K562 (cell line): ENCODE results near the gene NELFA. TPM values are rescaled to one million over a fixed set of nuclear protein-coding genes. Genes with fewer than 3 reads are reported as not detected.

Experiments
- ATAC-seq: fragments of 200-7000 bp; cut with Tn5 transposase; 3 replicates; pipeline ENCODE4 v1.9.1; 2020; ENCODE audit warnings: moderate library complexity
- BruUV-seq: library from RNA; stranded (reverse); fragments of 400-500 nt; replicated peaks from 2 replicates; lab custom pipeline; 2021; lab: Mats Ljungman, UMichigan
- CTCF ChIA-PET: fragments of 300-600 bp; formaldehyde crosslinking; extraction: SDS; loops from one replicate; lab custom pipeline; 2021; ENCODE audit warnings: low intra/inter-chr PET ratio; lab: Yijun Ruan, JAX
- POLR2A ChIA-PET: fragments of 300-600, 350-650 bp; sonication (Branson Sonifier 250); formaldehyde crosslinking; extraction: SDS; loops from one replicate; lab custom pipeline; 2021; ENCODE audit warnings: antibody characterized with exemption, inconsistent platforms; lab: Yijun Ruan, JAX
- DNase-seq, 4 experiments: peaks; one replicate each; pipeline versions ENCODE4 v3.0.0 to v3.0.0-alpha.2; 2011 to 2018; ENCODE audit warnings: low spot score in 3 of 4, mixed read lengths in 3 of 4; ENCODE audit errors: extremely low read depth in 1 of 4
- FAIRE-seq: peaks from 2 replicates; lab custom pipeline; 2011; peaks lifted over from hg19 to GRCh38; lab: Jason Lieb, UNC
- H2AFZ ChIP-seq: 2 replicates; pipeline ENCODE4 v1.6.0; 2011; ENCODE audit warnings: low read depth, low read length, control low read depth, inconsistent platforms
- H3K27ac ChIP-seq: fragments of 200-600 bp; 3 replicates; pipeline ENCODE4 v1.8.0; 2011; ENCODE audit warnings: low read depth, mild to moderate bottlenecking, control low read depth, inconsistent platforms, low read length, moderate library complexity, mixed read lengths; ENCODE audit errors: extremely low read depth
- H3K27me3 ChIP-seq, 2 experiments: fragments of 300-600 bp in 1 of 2; 2 replicates in 1 of 2; 3 replicates in 1 of 2; pipeline versions ENCODE4 v1.6.0 to v1.8.0; 2011; ENCODE audit warnings: inconsistent platforms in 2 of 2, low read length in 2 of 2, mild to moderate bottlenecking in 1 of 2, mixed read lengths in 1 of 2, moderate library complexity in 1 of 2; ENCODE audit not compliant: control insufficient read depth in 2 of 2, insufficient read depth in 2 of 2
- H3K36me3 ChIP-seq: fragments of 300-600 bp; 3 replicates; pipeline ENCODE4 v1.8.0; 2011; ENCODE audit warnings: mild to moderate bottlenecking, low read length, inconsistent platforms; ENCODE audit not compliant: control insufficient read depth, insufficient read depth
- H3K4me1 ChIP-seq, 2 experiments: fragments of 200-600 bp in 1 of 2; replicated peaks in 1 of 2; 2 replicates in 1 of 2; 3 replicates in 1 of 2; pipeline versions ENCODE4 v1.5.1 to v1.8.0; 2011; ENCODE audit warnings: inconsistent platforms in 2 of 2, low read length in 2 of 2, mild to moderate bottlenecking in 1 of 2, mixed read lengths in 1 of 2, moderate library complexity in 1 of 2; ENCODE audit not compliant: control insufficient read depth in 2 of 2, insufficient read depth in 2 of 2
- H3K4me2 ChIP-seq: 2 replicates; pipeline ENCODE4 v1.6.1; 2011; ENCODE audit warnings: low read length, control low read depth, inconsistent platforms, mixed read lengths; ENCODE audit not compliant: insufficient read depth
- H3K4me3 ChIP-seq: fragments of 200-600 bp; sonication (generic), shearing (Covaris generic); 2 replicates; pipeline ENCODE4 v1.5.1; 2016; ENCODE audit warnings: control low read depth, inconsistent platforms
- H3K79me2 ChIP-seq: fragments of 200-600 bp; 3 replicates; pipeline ENCODE4 v1.8.0; 2011; ENCODE audit warnings: low read length, inconsistent platforms; ENCODE audit not compliant: control insufficient read depth, insufficient read depth
- H3K9ac ChIP-seq, 2 experiments: 2 replicates each; pipeline versions ENCODE4 v1.6.0 to v1.6.1; 2011; ENCODE audit warnings: low read depth in 2 of 2, low read length in 2 of 2, control low read depth in 1 of 2, inconsistent platforms in 1 of 2, mild to moderate bottlenecking in 1 of 2, mixed read lengths in 1 of 2; ENCODE audit not compliant: insufficient read depth in 1 of 2
- H3K9me1 ChIP-seq: one replicate; pipeline ENCODE4 v1.6.0; 2011; ENCODE audit warnings: inconsistent platforms, mild to moderate bottlenecking, low read length, moderate library complexity; ENCODE audit not compliant: control insufficient read depth, insufficient read depth
- H3K9me3 ChIP-seq: replicated peaks from 2 replicates; pipeline ENCODE4 v1.5.1; 2011; ENCODE audit warnings: low read depth, low read length, inconsistent platforms; ENCODE audit not compliant: control insufficient read depth, insufficient read depth
- H4K20me1 ChIP-seq: replicated peaks from 2 replicates; pipeline ENCODE4 v1.6.1; 2011; ENCODE audit warnings: low read length, inconsistent platforms, mixed read lengths; ENCODE audit not compliant: control insufficient read depth, insufficient read depth
- ARHGAP35 ChIP-seq: fragments of 450-650 bp; IDR thresholded peaks from 2 replicates; pipeline ENCODE4 v1.6.1; 2018; ENCODE audit not compliant: partially characterized antibody
- ARNT ChIP-seq, 2 experiments: fragments of 450-650 bp; IDR thresholded peaks; 2 replicates each; pipeline ENCODE4 v1.6.1; 2016; ENCODE audit warnings: mild to moderate bottlenecking in 1 of 2
- C11orf30 ChIP-seq: fragments of 450-650 bp; IDR thresholded peaks from 2 replicates; pipeline ENCODE4 v1.6.1; 2016; ENCODE audit warnings: low read depth, mild to moderate bottlenecking
- CREBBP ChIP-seq: IDR thresholded peaks from one replicate; pipeline ENCODE4 v1.6.1; 2012; ENCODE audit warnings: low read depth, mild to moderate bottlenecking, control low read depth, inconsistent platforms, low read length
- GMEB1 ChIP-seq: fragments of 250-450 bp; sonication (Bioruptor Pico); IDR thresholded peaks from 2 replicates; pipeline ENCODE4 v1.4.0; 2020; ENCODE audit warnings: mild to moderate bottlenecking
- ILK ChIP-seq: fragments of 450-650 bp; IDR thresholded peaks from 2 replicates; pipeline ENCODE4 v1.6.1; 2016; ENCODE audit warnings: missing genetic modification characterization, low read depth, mild to moderate bottlenecking, missing compliant biosample characterization, moderate library complexity, borderline replicate concordance
- KDM1A ChIP-seq, 2 experiments: fragments of 450-650 bp; IDR thresholded peaks; 2 replicates each; pipeline ENCODE4 v1.6.1; 2016; ENCODE audit warnings: mild to moderate bottlenecking in 2 of 2
- KDM4B ChIP-seq, 2 experiments: fragments of 450-650 bp in 1 of 2; sonication (generic) in 1 of 2; IDR thresholded peaks; 2 replicates each; pipeline ENCODE4 v1.6.1; 2016 to 2017; ENCODE audit warnings: borderline replicate concordance in 2 of 2, antibody characterized with exemption in 1 of 2, low read depth in 1 of 2, mild to moderate bottlenecking in 1 of 2
- MEF2D ChIP-seq: conservative IDR thresholded peaks from 2 replicates; pipeline ENCODE4 v1.6.1; 2016; ENCODE audit warnings: low read depth, missing genetic modification characterization, missing compliant biosample characterization
- NRF1 ChIP-seq, 2 experiments: fragments of 450-650 bp; IDR thresholded peaks in 1 of 2; conservative IDR thresholded peaks in 1 of 2; 2 replicates each; pipeline ENCODE4 v1.6.1; 2014; ENCODE audit warnings: mild to moderate bottlenecking in 2 of 2
- PRPF4 ChIP-seq: fragments of 200-400 bp; formaldehyde crosslinking; IDR thresholded peaks from one replicate; pipeline ENCODE4 v1.6.1; 2017; ENCODE audit warnings: low read length, low read depth, mild to moderate bottlenecking; ENCODE audit not compliant: insufficient read depth, poor library complexity, severe bottlenecking
- PTTG1 ChIP-seq: fragments of 450-650 bp; IDR thresholded peaks from 2 replicates; pipeline ENCODE4 v1.6.1; 2016; ENCODE audit warnings: low read depth, mild to moderate bottlenecking, missing genetic modification characterization, missing compliant biosample characterization
- RFX5 ChIP-seq: IDR thresholded peaks from 2 replicates; pipeline ENCODE4 v1.6.1; 2011; ENCODE audit warnings: low read depth, mild to moderate bottlenecking, improper control_type of control experiment, low read length
- TGIF2 ChIP-seq: sonication (generic); formaldehyde crosslinking; IDR thresholded peaks from 2 replicates; pipeline ENCODE4 v1.8.1; 2022; ENCODE audit warnings: mild to moderate bottlenecking, missing genetic modification reagents, moderate library complexity
- ZBTB33 ChIP-seq: sonication (generic); formaldehyde crosslinking; IDR thresholded peaks from 2 replicates; pipeline ENCODE4 v1.8.1; 2023; ENCODE audit warnings: mild to moderate bottlenecking, missing genetic modification reagents
- ZFPM2 ChIP-seq: fragments of 250-450 bp; sonication (Bioruptor Pico); IDR thresholded peaks from 2 replicates; pipeline ENCODE4 v1.5.1; 2022; ENCODE audit warnings: mild to moderate bottlenecking
- ZSCAN29 ChIP-seq: fragments of 450-650 bp; IDR thresholded peaks from 2 replicates; pipeline ENCODE4 v1.6.1; 2017
- WGBS: fragments of 100-300 bp; shearing (Covaris generic); methylation state at CpG from one replicate; pipeline ENCODE4 v1.1.6; 2016; ENCODE audit warnings: low coverage, mixed read lengths; ENCODE audit not compliant: insufficient coverage; ENCODE audit errors: missing lambda C conversion rate; 5-methylcytosine and 5-hydroxymethylcytosine counted together
- in situ Hi-C: fragments of 300-500 bp; cut with MboI; formaldehyde crosslinking; loops from 4 replicates; pipeline ENCODE4 v1.15.0; 2018; ENCODE audit warnings: inconsistent platforms, mixed read lengths
- intact Hi-C: fragments of 100-400 bp; cut with micrococcal nuclease; formaldehyde crosslinking; loops from 2 replicates; pipeline ENCODE4 v1.14.2; 2022
- polyA plus RNA-seq, 8 experiments: library from polyadenylated mRNA; depleted of rRNA in 4 of 8; stranded (reverse) in 5 of 8; unstranded in 3 of 8; fragments of >200 nt; fragmentation: Nextera tagmentation in 2 of 8; fragmentation: Illumina TruSeq in 1 of 8; extraction: Ambion mirVana in 2 of 8; extraction: Trizol in 1 of 8; gene quantifications; 2 replicates each; pipeline versions ENCODE4 v1.2.1 to v1.2.3, GENCODE V29; 2011 to 2014; ENCODE audit warnings: inconsistent platforms in 1 of 8, missing spikeins in 1 of 8
- total RNA-seq, 7 experiments: library from RNA; depleted of rRNA in 6 of 7; stranded (reverse); fragments of >200 nt in 6 of 7; fragmentation: Illumina TruSeq in 2 of 7; extraction: Trizol in 2 of 7; gene quantifications; 2 replicates each; pipeline versions ENCODE4 v1.2.1 to v1.2.3, GENCODE V29; 2011 to 2021; ENCODE audit warnings: low replicate concordance in 1 of 7
- TF ChIP-seq, protein P1 (sequence below): sonication (generic); formaldehyde crosslinking; IDR thresholded peaks from 2 replicates; pipeline ENCODE4 v1.8.0; 2022; ENCODE audit warnings: missing genetic modification reagents, mild to moderate bottlenecking, moderate library complexity, borderline replicate concordance

NELFA gene
- total and polyA plus RNA-seq, 9 of the 15 experiments (the other 6 are each of a cell fraction or from before 2014, with no cell fraction given): 0.76 to 59.6 (median 14.8) TPM

GRCh38 chr4:2009651-2010233, 968 bp upstream of the NELFA start:
- ChIA-PET CTCF (interaction anchor here (0.6 to 0.7 kb wide), 2 partner anchors 30 to 32 kb away, joined by 3 to 4 read pairs; no protein-coding TSS in a partner anchor), POLR2A (interaction anchor here (0.6 to 1.8 kb wide), 8 partner anchors 9 to 406 kb away, joined by 3 to 6 read pairs (median 4); no protein-coding TSS in a partner anchor)
- H3K4me1 ChIP-seq: peaks cover 15 to 37% of the 10 kb centered on the region in 2 experiments; a peak in 4 of 5 replicates
- no peak for FAIRE-seq
- peak; percentile 3 for ATAC-seq
- peaks cover 22% of the 10 kb centered on the region for H4K20me1 ChIP-seq
- peak overlapping the region; percentile 94 to 100 for H3K9ac ChIP-seq
- TSS peak; percentile 87 for BruUV-seq
- no peaks in the 10 kb centered on the region for H3K9me3 ChIP-seq
- intact Hi-C loops (loop anchor here (5.0 kb wide), 1 partner anchor 33 kb away; a partner anchor contains a TSS), in situ Hi-C loops (no loop called here)
- H3K36me3 ChIP-seq: peaks cover 25% of the 10 kb centered on the region; the same call in 2 of the 3 replicates
- WGBS: 28% methylated on average over 23 of the region's 23 CpGs
- H3K79me2 ChIP-seq: peaks cover 41% of the 10 kb centered on the region
- DNase-seq: peak in 2 of 4 experiments; percentile 30 to 34
- H3K4me3 ChIP-seq: peak overlapping the region; percentile 89
- H3K27ac ChIP-seq: peak overlapping the region; percentile 98
- no peaks in the 10 kb centered on the region for H3K9me1 ChIP-seq
- H3K4me2 ChIP-seq: peak overlapping the region; percentile 100
- peak overlapping the region; percentile 100 for H2AFZ ChIP-seq
- H3K27me3 ChIP-seq: no peaks in the 10 kb centered on the region
- TF ChIP-seq PRPF4 (peak; percentile 14), ZBTB33 (CRISPR knock-in tag) (peak; percentile 80), GMEB1 (no peak), C11orf30 (peak; percentile 10; the same call in 1 of the 2 replicates), ARHGAP35 (no peak), RFX5 (no peak), KDM1A (IDR thresholded peaks at IDR 0.05) (peak in 1 of 2 experiments; percentile 51; a peak in 1 of 4 replicates), ARNT (IDR thresholded peaks at IDR 0.05) (peak in 1 of 2 experiments; percentile 45; a peak in 1 of 4 replicates), ZFPM2 (CRISPR knock-in tag) (no peak), MEF2D (tag) (no peak), CREBBP (no peak), PTTG1 (tag) (no peak), KDM4B (IDR thresholded peaks at IDR 0.05; ENCODE audit: borderline replicate concordance in 2 of 2, low read depth in 1 of 2) (peak in 1 of 2 experiments; percentile 27; a peak in 1 of 4 replicates), NRF1 (conservative IDR thresholded peaks at IDR 0.05 in 1 of 2, IDR thresholded peaks at IDR 0.05 in 1 of 2) (peak in 1 of 2 experiments; percentile 7; a peak in 2 of 4 replicates), ZSCAN29 (peak; percentile 2; the same call in 1 of the 2 replicates), ILK (tag) (no peak), TGIF2 (CRISPR knock-in tag) (peak; percentile 13; the same call in 1 of the 2 replicates)
- TF ChIP-seq, protein P1, sequence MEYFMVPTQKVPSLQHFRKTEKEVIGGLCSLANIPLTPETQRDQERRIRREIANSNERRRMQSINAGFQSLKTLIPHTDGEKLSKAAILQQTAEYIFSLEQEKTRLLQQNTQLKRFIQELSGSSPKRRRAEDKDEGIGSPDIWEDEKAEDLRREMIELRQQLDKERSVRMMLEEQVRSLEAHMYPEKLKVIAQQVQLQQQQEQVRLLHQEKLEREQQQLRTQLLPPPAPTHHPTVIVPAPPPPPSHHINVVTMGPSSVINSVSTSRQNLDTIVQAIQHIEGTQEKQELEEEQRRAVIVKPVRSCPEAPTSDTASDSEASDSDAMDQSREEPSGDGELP (CRISPR knock-in tag): peak; percentile 55; the same call in 1 of the 2 replicates
